AG04449 (cell line): ENCODE data around the gene TTC17.

ENCODE experiments used
- CTCF ChIA-PET: fragments of 350-600 bp; formaldehyde crosslinking; extraction: SDS; loops from one replicate; lab custom pipeline; 2021; ENCODE audit warnings: antibody characterized with exemption; lab: Yijun Ruan, JAX
- POLR2A ChIA-PET: fragments of 400-600, 350-600 bp; formaldehyde crosslinking; extraction: SDS; loops from one replicate; lab custom pipeline; 2020; ENCODE audit warnings: antibody characterized with exemption, inconsistent platforms; lab: Yijun Ruan, JAX
- DNase-seq: peaks from one replicate; pipeline ENCODE4 v3.0.0-alpha.2; 2010; ENCODE audit warnings: low read depth, low spot score
- H3K4me3 ChIP-seq: 2 replicates; pipeline ENCODE4 v1.5.1; 2011; ENCODE audit warnings: low read depth, mild to moderate bottlenecking, control low read depth, low read length
- CTCF ChIP-seq: IDR thresholded peaks from one replicate; pipeline ENCODE4 v1.5.1; 2011; ENCODE audit warnings: mild to moderate bottlenecking, moderate library complexity, low read length, control low read depth, inconsistent platforms; ENCODE audit not compliant: insufficient read depth; ENCODE audit errors: missing control alignments

Gene TTC17

GRCh38 chr11:43541993-43542392, 183.3 kb downstream of the TTC17 start:
- DNase-seq: no peak
- no peak for TF ChIP-seq CTCF
- ChIA-PET CTCF (interaction anchor here (1.0 to 1.4 kb wide), 2 partner anchors 25 to 29 kb away, joined by 3 read pairs; no protein-coding TSS in a partner anchor), POLR2A (no interaction called here)
- H3K4me3 ChIP-seq: no peak overlapping the region

- H3K4me3 ChIP-seq: no peak overlapping the region
- no peak for TF ChIP-seq CTCF
- CTCF ChIA-PET: interaction anchor here (0.8 to 1.4 kb wide), 3 partner anchors 22 to 28 kb away, joined by 3 read pairs; no protein-coding TSS in a partner anchor
- DNase-seq: no peak
- POLR2A ChIA-PET: no interaction called here
Measured at GRCh38 chr11:43542750-43543712, 184.3 kb downstream of the TTC17 start.
